GM23248 (cell line): ENCODE data around the gene COG1.

Experiments used
- EZH2 ChIP-seq: fragments of 200-600 bp; sonication (generic); IDR thresholded peaks from 2 replicates; pipeline ENCODE4 v1.6.1; 2018; ENCODE audit warnings: antibody characterized with exemption, mild to moderate bottlenecking; ENCODE audit not compliant: insufficient read depth, poor library complexity, severe bottlenecking
- EZH2phosphoT487 ChIP-seq: fragments of 200-600 bp; sonication (generic); IDR thresholded peaks from 2 replicates; pipeline ENCODE4 v1.6.1; 2018; ENCODE audit warnings: antibody characterized with exemption, moderate library complexity, mild to moderate bottlenecking, low read depth; ENCODE audit not compliant: insufficient read depth

GRCh38 chr17:73179387-73179786, 13.5 kb upstream of the COG1 start:
- no peak for TF ChIP-seq EZH2
- TF ChIP-seq EZH2phosphoT487, result no peak
